Activated CD4-positive, alpha-beta T cell treated with anti-CD3 and anti-CD28 coated beads, Interleukin-2, amount 50 U/mL, for 48 hours (primary cell): ENCODE results near the gene TRIM8.
A peak's percentile ranks its signal among the peaks of the same experiment; 100 is the strongest.

Source experiments
- DNase-seq, 2 experiments: peaks; one replicate each; pipeline ENCODE4 v3.0.0-alpha.2; 2020

Gene TRIM8

DNA sequence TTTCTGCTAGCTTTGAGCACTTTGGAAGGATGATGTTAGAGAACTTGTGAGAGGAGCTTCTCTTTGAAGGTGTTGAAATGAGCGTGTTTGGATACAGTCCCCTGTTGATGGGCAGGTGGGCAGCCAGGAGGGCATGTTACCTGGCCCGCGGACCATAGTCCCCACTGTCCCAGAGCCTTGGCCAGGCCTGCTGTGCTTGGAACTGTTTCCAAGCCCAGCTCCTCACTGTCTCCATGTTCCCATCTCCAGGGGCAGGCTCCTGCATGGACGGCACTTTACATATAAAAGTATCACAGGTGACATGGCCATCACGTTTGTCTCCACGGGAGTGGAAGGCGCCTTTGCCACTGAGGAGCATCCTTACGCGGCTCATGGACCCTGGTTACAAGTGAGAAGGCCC lies 27.2 kb upstream of the TRIM8 start:
- no peak for DNase-seq

DNA sequence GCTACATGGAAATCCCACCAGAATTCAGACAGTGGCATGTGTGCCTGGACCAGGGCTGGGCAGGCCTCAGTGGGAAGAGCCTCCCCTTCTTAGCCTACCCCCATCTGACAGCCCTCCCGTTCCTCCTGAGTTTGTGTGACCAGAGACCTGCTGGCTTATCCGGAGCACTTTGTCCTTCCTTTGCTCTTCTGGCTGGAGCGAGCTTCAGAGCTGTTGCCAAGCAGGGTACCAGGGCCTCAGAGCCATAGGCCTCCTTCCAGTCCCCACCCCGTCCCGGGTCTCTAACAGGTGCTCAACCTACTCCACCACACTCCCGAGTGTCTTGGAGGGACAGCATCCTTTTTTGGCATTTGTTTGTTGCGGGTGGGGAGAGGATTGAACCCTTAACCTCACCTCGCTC lies 26.5 kb upstream of the TRIM8 start:
- no peak for DNase-seq

DNA sequence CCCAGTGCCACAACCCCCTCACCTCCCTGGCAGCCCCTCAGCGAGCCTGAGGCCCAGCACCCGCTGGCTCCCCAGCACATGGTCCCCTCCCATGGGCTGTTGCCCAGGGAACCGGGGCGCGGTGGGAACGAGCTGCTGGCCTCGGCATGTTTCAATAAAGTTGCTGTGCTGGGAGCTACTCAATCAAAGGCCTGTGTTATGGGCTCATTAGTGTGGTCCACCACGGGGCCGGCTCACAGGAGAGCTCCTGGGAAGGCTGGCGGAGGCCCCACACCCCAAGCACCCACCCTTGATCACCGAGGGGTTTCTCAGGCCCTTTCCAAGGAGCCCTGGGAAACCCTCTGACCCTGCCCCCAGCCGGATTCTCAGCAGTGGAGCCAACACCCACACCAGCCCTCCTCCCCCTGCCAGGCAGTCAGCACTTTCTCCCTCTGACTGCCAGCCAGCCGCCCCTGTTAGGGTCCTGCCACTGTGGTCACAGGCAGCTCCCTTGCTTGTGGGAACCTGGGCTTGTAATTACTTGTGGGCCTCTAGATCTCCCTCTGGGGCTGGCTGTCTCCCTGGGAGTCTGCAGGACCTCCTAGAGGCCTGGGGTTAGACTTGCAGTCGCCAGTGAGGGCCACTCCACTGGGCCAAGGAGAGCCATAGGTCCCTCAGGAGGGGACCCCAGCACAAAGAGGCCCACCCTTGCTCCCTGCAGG lies 24.8 kb upstream of the TRIM8 start:
- DNase-seq = no peak

DNA sequence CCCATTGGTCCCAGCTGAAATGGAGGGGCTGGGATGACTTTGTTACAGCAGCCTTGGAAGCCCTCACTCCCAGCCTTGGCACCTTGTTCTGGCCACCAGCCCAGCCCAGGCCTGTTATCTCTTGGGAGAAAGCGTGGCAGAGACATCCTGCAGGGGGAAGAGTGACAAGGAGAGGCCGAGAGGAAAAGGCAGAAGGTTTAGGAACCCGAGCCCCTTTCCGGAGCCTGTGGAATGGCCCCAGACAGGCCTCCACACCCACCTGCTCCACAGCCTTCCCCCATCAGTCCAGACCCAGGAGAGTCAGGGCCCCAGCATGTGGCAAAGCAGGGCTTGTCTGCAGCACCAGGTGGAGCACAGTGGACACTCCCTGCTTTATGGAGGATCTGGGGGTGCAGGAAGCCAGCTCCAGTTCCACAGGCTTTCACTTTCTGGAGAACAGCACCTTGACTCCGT lies 24.1 kb upstream of the TRIM8 start:
- DNase-seq = no peak

DNA sequence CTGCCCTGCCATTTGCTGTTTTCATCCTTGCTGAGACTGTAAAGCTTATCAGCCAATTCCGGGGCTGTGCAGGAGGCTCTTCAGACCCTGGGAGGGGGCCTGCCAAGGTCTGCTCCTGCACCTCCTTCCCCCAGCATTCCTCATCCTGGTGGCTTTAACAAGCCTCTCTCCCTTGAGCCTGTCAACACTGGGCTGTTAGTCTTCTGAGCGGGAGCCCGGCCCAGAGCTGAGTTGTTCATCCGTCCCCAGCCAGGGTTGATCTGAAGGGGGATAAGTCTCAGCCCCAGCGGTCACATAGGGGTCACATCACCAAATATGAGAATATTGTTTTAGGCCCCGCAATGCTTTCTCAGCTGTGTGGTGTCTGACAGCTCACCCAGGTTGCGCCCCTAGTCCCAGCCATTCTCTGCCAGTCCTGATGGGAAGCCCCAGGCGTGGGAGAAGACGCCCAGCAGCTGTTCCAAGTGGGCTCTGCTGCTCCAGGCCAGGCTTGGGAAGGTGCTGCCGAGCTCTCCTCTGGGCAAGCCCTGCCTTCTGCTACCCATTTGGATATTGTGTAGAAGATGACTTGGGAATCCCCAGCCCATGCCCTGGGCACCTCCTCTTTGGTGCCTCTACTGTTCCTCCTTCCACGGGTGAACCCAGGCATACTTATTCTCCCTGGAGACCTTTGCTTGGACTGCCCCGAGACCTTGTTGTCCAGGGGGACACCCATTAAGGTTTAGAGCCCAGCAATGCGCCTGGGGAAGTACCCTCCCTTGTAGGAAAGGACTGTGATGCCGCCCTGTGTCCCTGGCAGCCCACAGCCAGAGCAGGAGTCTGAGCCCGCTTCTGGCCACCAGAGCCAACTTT lies 23.5 kb upstream of the TRIM8 start:
- DNase-seq = no peak

DNA sequence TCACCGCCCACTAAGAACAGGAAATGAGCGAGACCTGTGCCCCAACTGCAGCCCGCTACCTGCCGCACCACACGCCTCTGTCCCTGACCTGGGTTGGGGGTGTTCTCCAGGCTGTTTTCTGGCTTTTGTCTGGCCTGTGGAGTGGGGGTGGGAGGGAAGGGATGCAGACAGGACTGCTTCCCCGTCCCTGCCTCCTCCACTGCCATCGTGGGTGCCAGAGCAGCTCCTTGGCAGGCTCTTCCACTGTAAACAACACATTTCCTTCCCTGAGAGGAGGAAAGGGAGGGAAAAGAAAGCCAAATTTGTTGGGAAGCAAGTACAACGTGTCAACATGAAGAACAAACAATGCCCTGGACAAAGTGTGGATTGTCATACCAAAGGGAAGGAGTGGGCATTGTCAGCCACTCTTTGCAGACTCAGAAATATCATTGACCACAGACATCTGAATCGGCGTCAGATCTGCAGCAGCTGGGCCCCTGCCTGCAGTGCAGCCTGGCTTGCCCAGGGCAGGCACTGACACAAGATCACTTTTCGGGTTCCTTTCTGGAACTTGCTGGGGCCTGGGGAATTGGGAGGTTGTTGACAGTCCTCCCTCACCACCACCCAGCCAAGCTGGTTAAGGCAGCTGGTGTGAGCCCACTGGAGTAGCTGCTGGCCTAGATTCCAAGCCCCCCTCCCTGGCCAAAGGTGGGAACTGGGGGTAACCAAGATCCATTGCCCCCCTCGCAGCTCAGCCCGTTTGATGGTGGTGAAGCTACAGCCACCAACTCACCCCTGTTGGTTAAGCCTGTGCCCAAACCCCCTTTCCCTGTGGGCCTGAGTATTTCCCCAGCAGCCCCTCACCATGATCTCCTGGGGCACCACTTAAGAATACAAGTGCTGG lies 22.6 kb upstream of the TRIM8 start:
- no peak for DNase-seq

DNA sequence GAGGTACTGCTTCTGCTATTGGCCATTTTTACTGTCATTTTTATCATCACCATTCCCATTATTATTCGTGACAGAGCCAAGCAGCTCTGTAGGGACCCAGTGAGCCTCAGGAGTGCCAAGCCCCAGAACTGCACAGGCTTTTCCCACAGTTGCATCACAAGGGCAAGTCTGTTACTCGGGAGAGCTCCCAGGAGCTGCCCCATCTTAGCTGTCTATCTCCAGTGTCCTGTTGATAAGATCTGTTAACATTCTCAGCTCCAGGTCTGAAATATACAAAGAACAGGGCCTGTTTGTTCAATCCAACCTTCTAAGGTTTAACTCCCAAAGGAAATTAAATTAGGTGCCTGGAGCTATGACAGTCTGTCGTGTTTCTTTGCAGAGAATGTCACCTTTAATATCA lies 20.2 kb upstream of the TRIM8 start:
- DNase-seq = no peak

DNA sequence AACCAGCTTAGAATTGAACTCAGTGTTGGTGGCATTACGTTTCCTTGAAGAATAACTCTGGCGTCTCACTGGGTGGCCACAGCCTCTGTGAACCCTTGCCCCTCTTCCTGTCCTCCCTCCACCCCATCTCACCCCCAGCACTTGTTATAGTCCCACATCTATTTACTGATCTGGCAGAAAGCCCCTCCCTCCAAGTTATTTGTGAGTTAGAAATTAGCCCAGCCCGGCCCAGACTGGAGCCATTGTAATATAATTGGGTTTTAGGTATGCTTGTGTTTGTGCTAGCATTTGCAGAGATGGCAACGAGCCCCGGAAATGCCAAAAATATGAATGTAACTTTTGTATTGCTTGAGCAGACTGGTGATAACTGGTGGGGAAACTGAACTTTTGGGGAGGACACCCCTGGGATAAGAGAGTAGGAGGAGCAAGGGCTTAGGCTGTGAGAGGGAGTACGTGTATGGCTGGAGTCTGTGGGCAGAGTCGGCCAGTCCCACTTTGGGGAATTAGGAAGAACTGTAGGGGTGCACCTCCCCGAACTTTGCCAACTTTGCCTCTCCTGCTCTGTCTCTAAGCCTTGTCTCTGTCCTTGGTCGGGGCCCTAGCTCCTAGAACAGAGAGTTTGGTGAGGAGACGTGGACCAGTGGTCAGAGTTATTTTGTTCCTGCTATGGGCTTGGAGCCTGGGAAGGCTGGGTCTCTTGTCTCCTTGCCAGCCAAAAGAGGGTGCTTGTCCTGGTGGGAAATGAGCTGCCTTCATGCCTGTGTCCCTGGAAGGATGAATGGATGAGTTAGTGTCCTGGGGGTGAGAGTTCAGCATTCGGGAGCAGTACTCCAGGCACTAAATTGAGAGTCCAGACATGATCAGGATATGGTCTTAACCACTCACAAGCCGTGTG lies 19.3 kb upstream of the TRIM8 start:
- DNase-seq = no peak

DNA sequence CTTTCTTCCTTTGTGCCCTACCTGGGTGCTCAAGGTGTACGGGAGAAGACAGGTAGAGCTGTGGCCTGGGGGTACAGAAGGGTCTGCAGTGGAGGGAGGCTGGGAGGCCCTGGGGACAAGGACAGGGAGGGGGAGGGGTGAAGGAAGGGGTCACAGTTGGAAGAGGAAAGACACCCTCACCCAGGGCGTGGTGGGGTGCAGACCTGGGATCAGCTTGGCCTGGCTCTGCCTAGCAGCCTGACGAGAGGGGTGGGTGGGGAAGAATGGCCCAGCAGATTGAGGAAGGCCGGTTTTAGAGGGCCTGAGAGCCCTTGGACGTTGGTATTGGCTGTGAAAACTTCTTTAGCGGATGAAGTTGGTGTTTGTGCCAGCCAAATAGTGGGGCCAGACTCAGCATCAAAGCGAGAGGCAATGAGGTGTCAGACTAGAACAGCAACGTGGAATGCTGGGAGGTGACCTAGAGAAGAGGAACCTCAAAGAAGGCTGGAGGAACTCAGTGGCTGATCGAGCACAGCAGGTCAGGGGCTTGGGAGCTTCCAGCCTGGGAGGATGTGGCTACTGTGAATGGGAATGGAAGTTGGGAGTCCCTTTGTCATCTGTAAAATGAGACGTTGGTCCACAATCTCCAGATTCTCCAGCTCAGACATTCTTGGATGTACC lies 18.1 kb upstream of the TRIM8 start:
- no peak for DNase-seq

DNA sequence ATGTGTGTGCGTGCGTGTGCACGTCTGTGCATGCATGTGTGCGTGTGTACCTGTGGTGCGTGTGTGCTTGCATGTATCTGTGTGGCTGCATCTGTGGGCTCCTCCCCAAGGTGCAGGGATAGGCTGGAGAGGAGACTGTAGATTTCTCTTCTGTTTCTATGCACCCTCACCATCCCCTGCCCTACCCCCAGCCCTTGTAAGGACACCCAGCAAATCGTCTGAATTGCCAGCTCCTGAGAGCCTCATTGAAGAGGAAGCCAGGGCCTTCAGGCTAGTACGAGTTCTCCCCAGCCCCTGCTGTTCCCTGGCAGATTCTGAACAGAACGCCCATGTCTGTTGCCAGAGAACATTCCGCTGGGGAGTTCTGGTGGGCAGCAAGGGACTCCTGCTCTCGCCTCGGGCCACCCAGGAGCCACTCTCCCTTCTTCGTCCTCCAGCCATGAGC lies 17.0 kb upstream of the TRIM8 start:
- DNase-seq = no peak

DNA sequence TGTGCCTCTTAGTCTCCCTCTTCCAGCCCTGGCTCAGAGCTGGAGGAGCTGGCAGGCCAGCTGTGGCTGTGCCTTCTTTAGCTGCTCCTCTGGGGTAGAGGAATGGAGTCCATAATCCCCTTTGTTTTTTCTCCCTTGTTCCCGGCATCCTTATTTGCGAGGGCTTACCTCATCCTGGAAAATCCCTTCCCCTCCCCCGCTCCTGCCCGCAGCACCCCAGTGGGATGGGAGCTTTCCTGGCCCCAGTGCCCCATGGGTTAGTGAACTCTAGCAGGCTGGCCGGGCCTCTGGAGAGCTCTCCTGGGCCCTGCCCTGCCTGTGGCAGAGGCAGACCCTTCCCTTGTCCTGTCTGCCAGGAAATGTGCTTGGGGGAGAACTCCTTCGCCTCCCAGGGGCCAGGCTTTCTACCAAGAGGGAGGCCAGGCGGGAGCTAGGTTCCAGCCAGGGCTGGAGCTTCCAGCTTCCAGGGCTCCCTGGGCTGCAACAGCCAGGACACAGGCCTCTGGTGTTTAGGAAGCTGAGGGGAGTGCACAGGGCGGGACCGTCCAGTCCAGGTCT lies 16.5 kb upstream of the TRIM8 start:
- no peak for DNase-seq

DNA sequence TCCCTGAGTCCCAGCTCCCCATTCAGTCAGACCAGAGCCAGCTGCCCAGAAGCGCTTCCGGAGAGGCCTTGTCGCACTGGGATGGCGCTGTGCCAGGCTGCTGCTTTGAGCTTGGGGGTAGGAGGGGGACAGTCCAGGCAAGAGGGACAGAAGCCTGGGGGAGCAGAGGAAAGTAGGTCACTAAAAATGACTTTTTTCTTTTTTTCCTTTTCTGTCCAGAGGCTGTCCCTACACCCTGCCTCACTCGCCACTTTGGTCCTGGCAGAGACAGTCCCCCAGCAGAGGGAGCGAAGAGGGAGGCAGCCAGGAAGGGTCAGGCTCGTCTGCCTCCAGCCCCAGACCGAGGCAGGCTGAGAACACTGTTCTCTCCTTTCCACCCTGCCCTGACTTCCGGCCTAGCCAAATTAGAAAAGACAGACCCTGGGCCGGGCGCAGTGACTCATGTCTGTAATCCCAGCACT lies 15.8 kb upstream of the TRIM8 start:
- no peak for DNase-seq

DNA sequence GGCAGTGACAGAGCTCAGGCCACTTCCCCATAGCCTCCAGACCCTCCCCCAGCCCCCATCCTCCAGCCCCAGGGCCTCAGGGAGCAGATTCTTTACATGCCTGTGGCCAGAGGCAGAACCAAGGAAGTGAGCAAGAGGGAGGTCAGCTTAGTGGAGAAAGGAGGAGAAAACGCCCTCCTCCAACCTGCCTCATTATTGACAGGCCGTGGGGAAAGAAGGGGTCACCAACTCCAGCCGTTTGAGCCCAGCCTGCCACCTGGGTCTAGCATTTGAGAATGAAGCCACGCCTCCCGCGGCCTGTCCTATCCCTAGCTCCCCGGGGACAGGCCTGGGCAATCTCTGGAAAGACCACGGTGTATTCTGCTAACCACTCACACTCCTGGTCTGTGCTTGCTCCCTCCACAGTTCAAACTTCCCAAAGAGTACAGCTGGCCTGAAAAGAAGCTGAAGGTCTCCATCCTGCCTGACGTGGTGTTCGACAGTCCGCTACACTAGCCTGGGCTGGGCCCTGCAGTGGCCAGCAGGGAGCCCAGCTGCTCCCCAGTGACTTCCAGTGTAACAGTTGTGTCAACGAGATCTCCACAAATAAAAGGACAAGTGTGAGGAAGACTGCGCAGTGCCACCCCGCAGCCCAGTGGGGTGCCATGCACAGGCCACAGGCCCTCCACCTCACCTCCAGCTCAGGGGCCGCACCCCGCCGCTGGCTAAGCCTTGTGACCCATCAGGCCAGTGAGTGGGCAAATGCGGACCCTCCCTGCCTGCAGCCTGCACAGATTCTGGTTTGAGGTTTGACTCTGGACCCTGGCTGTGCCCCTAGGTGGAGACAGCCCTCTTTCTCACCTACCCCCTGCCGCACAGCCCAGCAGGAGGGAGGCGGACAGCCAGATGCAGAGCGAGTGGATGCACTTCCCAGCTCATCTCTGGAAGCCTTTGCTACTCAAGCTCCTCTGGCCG lies 14.3 kb upstream of the TRIM8 start:
- no peak for DNase-seq

DNA sequence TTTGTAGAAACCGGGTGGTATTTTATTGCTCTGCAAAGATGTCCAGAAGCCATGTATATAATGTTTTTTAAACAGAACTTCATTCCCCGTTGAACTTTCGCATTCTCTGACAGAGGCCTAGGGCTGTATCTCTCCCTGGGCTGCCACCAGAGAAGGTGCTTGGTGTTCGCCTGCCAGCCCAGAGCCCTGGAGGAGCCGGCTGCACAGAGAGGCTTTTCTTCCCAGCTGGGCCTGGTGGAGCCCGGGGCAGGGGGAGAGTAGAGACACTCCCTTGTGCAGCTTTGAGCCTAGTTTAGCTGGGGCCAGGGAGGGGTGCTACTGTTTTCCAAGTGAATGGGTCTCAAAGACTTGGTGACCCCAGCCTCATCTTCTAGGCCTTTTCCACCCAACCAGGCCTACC lies 13.6 kb upstream of the TRIM8 start:
- no peak for DNase-seq

DNA sequence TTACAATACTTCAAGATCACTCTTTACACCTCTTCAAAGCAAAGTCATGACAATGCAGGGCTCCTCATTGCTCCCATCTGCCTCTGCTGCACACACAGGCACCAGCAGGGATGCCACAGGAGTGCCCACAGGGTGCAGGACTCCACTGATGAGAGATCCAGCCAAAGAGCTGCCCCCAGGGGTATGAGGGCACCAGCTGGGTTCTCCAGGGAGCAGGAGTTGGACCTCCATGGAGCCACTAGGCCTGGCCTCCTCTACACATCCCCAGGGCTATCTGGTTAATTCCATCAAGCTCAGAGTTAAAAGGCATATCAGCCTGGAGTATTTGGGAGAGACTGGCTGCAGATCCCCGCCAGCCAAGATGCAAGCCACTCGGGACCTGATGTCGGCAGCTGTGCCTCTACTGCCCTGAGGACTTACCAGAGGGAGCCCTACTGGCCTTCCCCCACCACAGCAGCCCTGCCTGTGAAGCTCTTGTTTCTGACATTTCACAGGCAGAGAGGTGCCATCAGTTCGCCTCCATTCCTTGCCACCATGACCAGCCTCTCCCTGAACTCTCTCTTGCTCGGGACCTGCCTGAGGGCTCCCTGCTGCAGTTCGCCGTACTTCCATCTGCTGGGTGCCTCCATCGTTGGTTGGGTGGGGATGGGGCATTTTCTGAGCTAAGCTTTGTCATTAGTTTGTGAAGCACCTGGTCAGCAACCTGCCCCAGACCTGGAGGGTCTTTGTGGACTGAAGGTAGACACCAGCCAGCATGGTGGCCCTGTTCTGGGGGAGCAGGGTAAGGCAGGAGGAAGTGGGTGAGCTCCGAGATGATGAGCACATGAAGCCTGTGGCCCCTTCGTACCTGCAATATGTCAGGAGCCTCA lies 12.5 kb upstream of the TRIM8 start:
- DNase-seq = no peak

DNA sequence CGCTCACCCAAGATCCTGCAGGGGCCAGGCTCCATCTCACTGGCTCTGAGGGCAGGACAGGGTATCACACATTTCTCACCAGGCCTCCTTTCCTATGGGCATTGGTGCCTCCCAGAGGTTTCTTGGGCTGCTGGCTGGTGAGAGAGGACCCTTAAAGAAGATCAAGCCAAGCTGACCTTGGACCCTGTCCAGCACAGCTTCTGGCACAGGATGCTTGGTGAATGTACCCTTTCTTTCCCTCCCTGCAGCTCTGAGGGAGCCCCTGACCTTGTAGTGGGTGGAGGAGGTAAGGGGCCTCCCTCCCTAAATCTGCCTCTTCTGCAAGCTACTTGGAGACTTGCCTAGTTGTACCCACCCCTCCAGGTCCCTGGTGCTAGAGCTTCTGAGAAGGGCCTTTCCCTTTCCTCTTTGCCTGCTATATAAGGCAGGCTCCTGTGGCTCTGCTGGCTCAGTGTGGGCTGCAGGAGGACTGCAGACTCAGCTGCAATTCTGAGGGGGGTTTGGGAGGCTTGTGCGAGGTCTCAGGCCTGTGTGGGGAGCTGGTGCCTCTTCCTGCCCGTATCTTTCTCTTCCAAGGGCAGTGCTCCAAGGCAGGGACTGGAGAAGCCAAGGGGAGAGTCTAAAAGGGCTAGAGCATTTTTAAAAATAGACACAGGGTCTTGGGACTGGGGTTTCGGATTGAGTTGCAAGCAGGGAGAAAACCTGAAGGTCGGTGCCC lies 11.7 kb upstream of the TRIM8 start:
- DNase-seq = no peak

DNA sequence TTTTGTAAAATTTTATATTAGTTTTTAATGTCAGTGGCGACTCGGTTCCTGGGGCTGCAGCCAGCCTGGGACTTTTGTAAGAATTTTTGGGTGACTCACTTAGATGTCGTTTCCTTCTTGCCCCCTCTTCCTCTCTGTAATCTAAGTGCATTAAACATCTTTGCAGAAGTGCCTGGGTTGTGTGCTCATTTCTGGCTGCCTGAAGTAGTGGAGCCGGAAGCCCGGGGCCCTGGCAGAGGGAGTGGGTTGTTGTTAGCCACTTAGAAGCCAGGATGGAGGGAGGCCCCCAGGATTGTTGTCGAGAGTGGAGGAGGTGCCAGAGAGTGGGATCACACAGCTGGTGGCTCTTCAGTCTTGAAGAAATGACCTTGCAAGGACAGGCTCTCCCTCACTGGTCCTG lies 11.0 kb upstream of the TRIM8 start:
- peak; percentile 50 to 64 for DNase-seq

DNA sequence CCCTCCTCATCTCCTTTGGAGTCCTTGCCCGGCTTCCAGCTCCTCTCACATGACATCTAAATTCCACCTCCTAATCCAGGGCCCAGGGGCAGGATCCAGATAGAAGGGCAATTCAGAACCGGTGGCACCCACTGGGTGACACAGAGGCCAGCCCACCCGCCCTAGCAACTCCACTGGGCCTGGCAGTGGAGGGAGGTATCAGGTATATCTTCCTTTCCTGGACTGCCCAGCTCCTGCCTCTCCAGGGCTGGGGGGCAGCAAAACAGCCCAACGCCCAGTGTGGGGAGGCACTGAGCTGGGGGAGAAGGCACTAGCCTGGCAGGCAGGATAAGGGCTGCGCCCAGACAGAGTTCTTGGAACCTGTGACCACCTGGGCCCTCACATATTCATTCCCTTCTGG lies 10.4 kb upstream of the TRIM8 start:
- DNase-seq = no peak
